ENCODE results near the gene ZNF512. TPM values are rescaled to one million over a fixed set of nuclear protein-coding genes. Genes with fewer than 3 reads are reported as not detected.

The ZNF512 gene
- total and polyA plus RNA-seq, 2 of the 13 experiments (the other 11 are each of a cell fraction or from before 2014, with no cell fraction given) = 29.8 to 31.0 TPM

GRCh38 chr2:27596627-27597026, 13.8 kb downstream of the ZNF512 start (continued):
- no peak for TF ChIP-seq ZBTB43 (CRISPR knock-in tag; conservative IDR thresholded peaks at IDR 0.05)
- TF ChIP-seq FUBP1 (CRISPR knock-in tag; IDR thresholded peaks at IDR 0.05; ENCODE audit: borderline replicate concordance) = no peak
- no peak for TF ChIP-seq ZNF460 (CRISPR knock-in tag; IDR thresholded peaks at IDR 0.05; ENCODE audit: borderline replicate concordance)
- 0 out of 2 replicates have a peak, but pooled peaks have one; percentile 19 for TF ChIP-seq NR2C2 (CRISPR knock-in tag; IDR thresholded peaks at IDR 0.05; ENCODE audit: borderline replicate concordance)
- TF ChIP-seq ARID5B (CRISPR knock-in tag; IDR thresholded peaks at IDR 0.05) = peak; percentile 19; the same call in 1 of the 2 replicates
- TF ChIP-seq KAT2B (IDR thresholded peaks at IDR 0.05; ENCODE audit: borderline replicate concordance, low read depth, low read length) = no peak
- no peak for TF ChIP-seq ZNF468 (CRISPR knock-in tag; IDR thresholded peaks at IDR 0.05)
- TF ChIP-seq ZSCAN5A (CRISPR knock-in tag; IDR thresholded peaks at IDR 0.05; ENCODE audit: borderline replicate concordance) = no peak
- TF ChIP-seq CENPX (CRISPR knock-in tag; IDR thresholded peaks at IDR 0.05) = no peak
- 0 out of 2 replicates have a peak, but pooled peaks have one; percentile 12 for TF ChIP-seq FOXA3 (CRISPR knock-in tag; IDR thresholded peaks at IDR 0.05)
- 0 out of 2 replicates have a peak, but pooled peaks have one; percentile 20 for TF ChIP-seq ATF2 (CRISPR knock-in tag; IDR thresholded peaks at IDR 0.05)
- TF ChIP-seq FOXM1 (CRISPR knock-in tag; IDR thresholded peaks at IDR 0.05) = no peak
- no peak for TF ChIP-seq FLYWCH1 (CRISPR knock-in tag; IDR thresholded peaks at IDR 0.05)
- TF ChIP-seq GFI1 (CRISPR knock-in tag; IDR thresholded peaks at IDR 0.05; ENCODE audit: borderline replicate concordance) = no peak
- TF ChIP-seq SRF (IDR thresholded peaks at IDR 0.05; ENCODE audit: low read depth, low read length) = no peak
- no peak for TF ChIP-seq CENPBD1 (CRISPR knock-in tag; IDR thresholded peaks at IDR 0.05; ENCODE audit: borderline replicate concordance, low read depth)
- no peak for TF ChIP-seq HNF1B (CRISPR knock-in tag; IDR thresholded peaks at IDR 0.05)
